Endothelial cell of umbilical vein (primary cell): Measurements from ENCODE around the gene ZNF121. TPM values are rescaled to one million over a fixed set of nuclear protein-coding genes. Genes with fewer than 3 reads are reported as not detected.

Experiments used
- BruUV-seq: library from RNA; stranded (reverse); fragments of 400-500 nt; replicated peaks from 2 replicates; lab custom pipeline; 2021; lab: Mats Ljungman, UMichigan
- CTCF ChIA-PET: fragments of 300-600, 350-600 bp; sonication (Branson Sonifier 250); formaldehyde crosslinking; loops from one replicate; lab custom pipeline; 2021; ENCODE audit warnings: antibody characterized with exemption, inconsistent platforms; lab: Charles Lee
- POLR2A ChIA-PET: fragments of 300-600, 350-600 bp; sonication (Branson Sonifier 250); formaldehyde crosslinking; loops from one replicate; lab custom pipeline; 2021; ENCODE audit warnings: antibody characterized with exemption, inconsistent platforms; lab: Charles Lee
- DNase-seq: peaks from one replicate; pipeline ENCODE4 v3.0.0-alpha.2; 2011; ENCODE audit warnings: low read depth, low spot score
- FAIRE-seq: peaks from 2 replicates; lab custom pipeline; 2011; peaks lifted over from hg19 to GRCh38; lab: Jason Lieb, UNC
- H2AFZ ChIP-seq: 2 replicates; pipeline ENCODE4 v1.6.0; 2012; ENCODE audit warnings: low read depth, low read length, control low read depth, inconsistent platforms
- H3K27ac ChIP-seq: 2 replicates; pipeline ENCODE4 v1.5.1; 2011; ENCODE audit warnings: low read depth, mild to moderate bottlenecking, control low read depth, low read length, moderate library complexity; ENCODE audit not compliant: insufficient read depth
- H3K27me3 ChIP-seq, 2 experiments: 2 replicates each; pipeline versions ENCODE4 v1.6.0 to v1.6.1; 2011; ENCODE audit warnings: low read length in 2 of 2, mixed read lengths in 1 of 2; ENCODE audit not compliant: control insufficient read depth in 2 of 2, insufficient read depth in 2 of 2
- H3K36me3 ChIP-seq, 2 experiments: 2 replicates in 1 of 2; 3 replicates in 1 of 2; pipeline ENCODE4 v1.5.1; 2011; ENCODE audit warnings: low read length in 2 of 2, mild to moderate bottlenecking in 1 of 2, moderate library complexity in 1 of 2; ENCODE audit not compliant: control insufficient read depth in 2 of 2, insufficient read depth in 2 of 2; ENCODE audit errors: extremely low read depth in 1 of 2
- H3K4me1 ChIP-seq: 3 replicates; pipeline ENCODE4 v1.5.1; 2011; ENCODE audit warnings: mild to moderate bottlenecking, low read length; ENCODE audit not compliant: control insufficient read depth, insufficient read depth; ENCODE audit errors: extremely low read depth
- H3K4me2 ChIP-seq: 2 replicates; pipeline ENCODE4 v1.6.1; 2011; ENCODE audit warnings: low read length, control low read depth, mixed read lengths; ENCODE audit not compliant: insufficient read depth
- H3K4me3 ChIP-seq, 3 experiments: fragments of 200-600 bp in 1 of 3; sonication (generic), shearing (Covaris generic) in 1 of 3; replicated peaks in 1 of 3; 2 replicates each; pipeline ENCODE4 v1.5.1; 2011 to 2016; ENCODE audit warnings: control low read depth in 3 of 3, low read length in 3 of 3, mild to moderate bottlenecking in 2 of 3, inconsistent platforms in 1 of 3, low read depth in 1 of 3, moderate library complexity in 1 of 3; ENCODE audit not compliant: insufficient read depth in 1 of 3
- H3K79me2 ChIP-seq: 2 replicates; pipeline ENCODE4 v1.6.0; 2012; ENCODE audit warnings: low read length, inconsistent platforms; ENCODE audit not compliant: control insufficient read depth, insufficient read depth
- H3K9ac ChIP-seq: replicated peaks from 2 replicates; pipeline ENCODE3; 2011; ENCODE audit warnings: low read length, control low read depth; ENCODE audit not compliant: insufficient read depth; ENCODE audit errors: extremely low read depth
- H3K9me1 ChIP-seq: replicated peaks from 3 replicates; pipeline ENCODE4 v1.6.0; 2011; ENCODE audit warnings: mild to moderate bottlenecking, low read length; ENCODE audit not compliant: control insufficient read depth, insufficient read depth; ENCODE audit errors: extremely low read depth
- H3K9me3 ChIP-seq: replicated peaks from 2 replicates; pipeline ENCODE4 v1.5.1; 2012; ENCODE audit warnings: low read length, inconsistent platforms; ENCODE audit not compliant: control insufficient read depth, insufficient read depth
- H4K20me1 ChIP-seq: replicated peaks from 2 replicates; pipeline ENCODE3; 2011; ENCODE audit warnings: mild to moderate bottlenecking, low read length; ENCODE audit not compliant: control insufficient read depth, insufficient read depth; ENCODE audit errors: extremely low read depth
- EZH2 ChIP-seq: IDR thresholded peaks from 2 replicates; pipeline ENCODE4 v1.6.1; 2012; ENCODE audit warnings: borderline replicate concordance, low read depth, mild to moderate bottlenecking, moderate library complexity, low read length, inconsistent platforms; ENCODE audit not compliant: severe bottlenecking
- FOS ChIP-seq: IDR thresholded peaks from 2 replicates; pipeline ENCODE4 v1.6.1; 2011; ENCODE audit warnings: mild to moderate bottlenecking, low read length, moderate library complexity, borderline replicate concordance; ENCODE audit not compliant: insufficient read depth
- GATA2 ChIP-seq: IDR thresholded peaks from 2 replicates; pipeline ENCODE4 v1.7.0; 2011; ENCODE audit warnings: low read depth, mild to moderate bottlenecking, moderate library complexity, mixed read lengths, low read length; ENCODE audit not compliant: insufficient read length, insufficient read depth
- JUN ChIP-seq: IDR thresholded peaks from 2 replicates; pipeline ENCODE4 v1.6.1; 2011; ENCODE audit warnings: borderline replicate concordance, low read depth; ENCODE audit not compliant: insufficient read length, insufficient read depth
- MAX ChIP-seq: IDR thresholded peaks from 2 replicates; pipeline ENCODE4 v1.6.1; 2011; ENCODE audit not compliant: insufficient read depth, insufficient read length
- MYC ChIP-seq: IDR thresholded peaks from one replicate; pipeline ENCODE4 v1.6.1; 2011; ENCODE audit warnings: mild to moderate bottlenecking, low read depth, low read length
- POLR2A ChIP-seq: IDR thresholded peaks from 2 replicates; pipeline ENCODE4 v1.6.1; 2012; ENCODE audit warnings: low read depth, mild to moderate bottlenecking, control low read depth, low read length
- POLR2AphosphoS5 ChIP-seq: IDR thresholded peaks from 2 replicates; pipeline ENCODE4 v1.6.1; 2012; ENCODE audit warnings: low read depth, mild to moderate bottlenecking, control low read depth, low read length, moderate library complexity; ENCODE audit not compliant: insufficient read depth
- dilution Hi-C: fragments of 300-500 bp; cut with MboI; formaldehyde crosslinking; loops from one replicate; pipeline ENCODE4 v1.15.0; 2019; ENCODE audit warnings: low sequenced_read_pairs; ENCODE audit not compliant: extremely low pct_ligation_motif_present
- intact Hi-C: fragments of 100-400 bp; cut with micrococcal nuclease; formaldehyde crosslinking; loops from one replicate; pipeline ENCODE4 v1.10.0; 2022
- polyA plus RNA-seq, 4 experiments: library from polyadenylated mRNA; depleted of rRNA in 3 of 4; stranded (reverse) in 3 of 4; unstranded in 1 of 4; fragments of >200 nt; gene quantifications; 2 replicates each; pipeline versions ENCODE4 v1.2.1 to v1.2.3, GENCODE V29; 2011 to 2012; ENCODE audit warnings: missing spikeins in 1 of 4
- total RNA-seq: library from RNA; stranded (reverse); gene quantifications from 2 replicates; pipeline ENCODE4 v1.2.3, GENCODE V29; 2021
- TF ChIP-seq, protein P1 (sequence below), 2 donors: IDR thresholded peaks; 1 replicate in 1 of 2; 2 replicates in 1 of 2; pipeline ENCODE4 v1.5.1; 2011; ENCODE audit warnings: low read length in 2 of 2, mild to moderate bottlenecking in 2 of 2, moderate library complexity in 2 of 2, control low read depth in 1 of 2, inconsistent platforms in 1 of 2, low read depth in 1 of 2; ENCODE audit not compliant: insufficient read depth in 1 of 2; ENCODE audit errors: extremely low read depth in 1 of 2

ZNF121 gene
- total and polyA plus RNA-seq, 2 donors (not counting 3 experiments of a cell fraction or from before 2014, with no cell fraction given): 2.3 to 25.1 TPM

DNA sequence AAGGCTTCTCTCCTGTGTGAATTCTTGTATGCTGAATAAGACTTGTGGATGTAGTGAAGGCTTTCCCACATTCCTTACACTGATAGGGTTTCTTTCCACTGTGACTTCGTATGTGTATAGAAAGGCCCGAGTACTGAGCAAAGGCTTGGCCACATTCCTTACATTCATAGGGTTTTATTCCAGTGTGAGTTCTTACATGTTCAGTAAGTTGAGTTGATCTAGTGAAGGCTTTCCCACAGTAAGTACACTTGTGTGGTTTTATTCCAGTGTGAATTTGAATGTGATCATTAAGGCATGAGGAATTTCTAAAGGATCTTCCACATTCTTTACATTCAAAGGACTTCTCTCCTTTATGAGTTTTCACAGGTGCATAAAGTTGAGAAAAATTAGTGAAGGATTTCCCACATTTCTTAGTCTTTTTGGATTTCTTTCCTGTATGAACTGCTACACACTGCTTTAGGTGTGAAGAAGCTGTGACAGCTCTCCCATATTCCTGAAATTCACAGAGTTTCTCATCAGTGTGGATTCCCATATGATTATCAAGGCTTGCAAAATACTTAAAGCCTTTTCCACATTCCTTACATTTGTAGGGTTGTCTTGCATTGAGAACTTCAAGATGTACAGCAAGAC is 26.3 kb upstream of the ZNF121 start:
- Histone ChIP-seq H3K9me3 (peaks cover 19% of the 10 kb centered on the region), H3K4me1 (no peaks in the 10 kb centered on the region), H3K36me3 (peaks cover 16 to 30% of the 10 kb centered on the region in 2 experiments), H3K27me3 (no peaks in the 10 kb centered on the region), H2AFZ (no peak overlapping the region), H3K27ac (no peak overlapping the region), H3K4me3 (no peak overlapping the region), H4K20me1 (no peaks in the 10 kb centered on the region), H3K4me2 (no peak overlapping the region), H3K9me1 (no peaks in the 10 kb centered on the region), H3K9ac (no peak overlapping the region), H3K79me2 (no peaks in the 10 kb centered on the region)
- TF ChIP-seq POLR2A (no peak), GATA2 (no peak), FOS (no peak), POLR2AphosphoS5 (no peak), EZH2 (no peak), MAX (no peak), MYC (no peak), JUN (no peak)
- TF ChIP-seq, protein P1, sequence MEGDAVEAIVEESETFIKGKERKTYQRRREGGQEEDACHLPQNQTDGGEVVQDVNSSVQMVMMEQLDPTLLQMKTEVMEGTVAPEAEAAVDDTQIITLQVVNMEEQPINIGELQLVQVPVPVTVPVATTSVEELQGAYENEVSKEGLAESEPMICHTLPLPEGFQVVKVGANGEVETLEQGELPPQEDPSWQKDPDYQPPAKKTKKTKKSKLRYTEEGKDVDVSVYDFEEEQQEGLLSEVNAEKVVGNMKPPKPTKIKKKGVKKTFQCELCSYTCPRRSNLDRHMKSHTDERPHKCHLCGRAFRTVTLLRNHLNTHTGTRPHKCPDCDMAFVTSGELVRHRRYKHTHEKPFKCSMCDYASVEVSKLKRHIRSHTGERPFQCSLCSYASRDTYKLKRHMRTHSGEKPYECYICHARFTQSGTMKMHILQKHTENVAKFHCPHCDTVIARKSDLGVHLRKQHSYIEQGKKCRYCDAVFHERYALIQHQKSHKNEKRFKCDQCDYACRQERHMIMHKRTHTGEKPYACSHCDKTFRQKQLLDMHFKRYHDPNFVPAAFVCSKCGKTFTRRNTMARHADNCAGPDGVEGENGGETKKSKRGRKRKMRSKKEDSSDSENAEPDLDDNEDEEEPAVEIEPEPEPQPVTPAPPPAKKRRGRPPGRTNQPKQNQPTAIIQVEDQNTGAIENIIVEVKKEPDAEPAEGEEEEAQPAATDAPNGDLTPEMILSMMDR (IDR thresholded peaks at IDR 0.05; ENCODE audit: extremely low read depth in 1 of 2, insufficient read depth in 1 of 2, low read depth in 1 of 2, low read length in 2 of 2): no peak
- no TSS peak for BruUV-seq
- dilution Hi-C loops: no loop called here
- ChIA-PET CTCF (no interaction called here), POLR2A (no interaction called here)
- FAIRE-seq: no peak
- no peak for DNase-seq
- intact Hi-C loops: no loop called here
